ENCODE data around the gene DNAH11.

The DNAH11 gene

DNA sequence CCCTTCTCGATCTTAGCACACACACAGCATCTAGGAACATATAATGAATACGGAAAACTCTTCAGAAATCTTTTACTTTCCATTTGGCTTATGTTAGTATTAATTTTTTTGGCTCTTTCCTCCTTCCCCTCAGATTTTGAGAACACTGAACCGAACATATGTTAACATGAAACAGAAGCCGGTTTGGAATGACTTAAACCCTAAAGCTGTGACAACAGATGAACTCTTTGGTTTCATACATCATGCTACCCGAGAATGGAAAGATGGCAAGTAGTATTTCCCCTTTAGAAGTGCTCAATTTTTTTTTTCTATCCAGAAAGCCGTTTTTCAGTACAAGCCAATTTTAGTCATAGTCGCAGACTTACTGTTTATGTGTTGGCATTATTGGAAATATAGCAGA is 164.7 kb downstream of the DNAH11 start:
- ChIA-PET CTCF (no interaction called here), POLR2A (no interaction called here)
- TF ChIP-seq, protein P1, sequence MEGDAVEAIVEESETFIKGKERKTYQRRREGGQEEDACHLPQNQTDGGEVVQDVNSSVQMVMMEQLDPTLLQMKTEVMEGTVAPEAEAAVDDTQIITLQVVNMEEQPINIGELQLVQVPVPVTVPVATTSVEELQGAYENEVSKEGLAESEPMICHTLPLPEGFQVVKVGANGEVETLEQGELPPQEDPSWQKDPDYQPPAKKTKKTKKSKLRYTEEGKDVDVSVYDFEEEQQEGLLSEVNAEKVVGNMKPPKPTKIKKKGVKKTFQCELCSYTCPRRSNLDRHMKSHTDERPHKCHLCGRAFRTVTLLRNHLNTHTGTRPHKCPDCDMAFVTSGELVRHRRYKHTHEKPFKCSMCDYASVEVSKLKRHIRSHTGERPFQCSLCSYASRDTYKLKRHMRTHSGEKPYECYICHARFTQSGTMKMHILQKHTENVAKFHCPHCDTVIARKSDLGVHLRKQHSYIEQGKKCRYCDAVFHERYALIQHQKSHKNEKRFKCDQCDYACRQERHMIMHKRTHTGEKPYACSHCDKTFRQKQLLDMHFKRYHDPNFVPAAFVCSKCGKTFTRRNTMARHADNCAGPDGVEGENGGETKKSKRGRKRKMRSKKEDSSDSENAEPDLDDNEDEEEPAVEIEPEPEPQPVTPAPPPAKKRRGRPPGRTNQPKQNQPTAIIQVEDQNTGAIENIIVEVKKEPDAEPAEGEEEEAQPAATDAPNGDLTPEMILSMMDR (IDR thresholded peaks at IDR 0.05; ENCODE audit: insufficient read depth, low read length, missing control alignments), result no peak
- no peak overlapping the region for H3K4me3 ChIP-seq (ENCODE audit: low read depth, low read length)
- no peak for DNase-seq (ENCODE audit: low read depth, low spot score)

DNA sequence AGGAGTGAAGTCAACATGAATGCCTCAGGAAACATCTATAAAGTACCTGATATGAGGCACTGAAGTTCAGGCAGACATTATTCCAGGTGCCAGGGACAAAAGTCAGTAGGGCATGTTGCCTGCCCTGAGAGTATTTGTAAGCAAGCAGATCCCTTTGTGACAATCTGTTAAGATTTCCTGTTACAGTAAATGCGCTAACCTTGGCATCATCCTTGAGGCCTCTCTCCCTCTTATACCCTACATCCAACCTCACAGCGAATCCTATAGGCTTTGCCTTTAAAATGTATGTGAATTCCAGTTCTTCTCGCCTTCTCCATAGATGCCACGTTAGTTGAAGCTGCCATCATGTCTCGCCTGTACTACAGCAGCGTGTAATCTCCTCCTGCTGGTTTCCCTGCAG is 165.3 kb downstream of the DNAH11 start:
- TF ChIP-seq, protein P1 (IDR thresholded peaks at IDR 0.05; ENCODE audit: insufficient read depth, low read length, missing control alignments), result no peak
- no peak for DNase-seq (ENCODE audit: low read depth, low spot score)
- POLR2A ChIA-PET, result no interaction called here
- H3K4me3 ChIP-seq (ENCODE audit: low read depth, low read length), result no peak overlapping the region
- CTCF ChIA-PET, result no interaction called here

DNA sequence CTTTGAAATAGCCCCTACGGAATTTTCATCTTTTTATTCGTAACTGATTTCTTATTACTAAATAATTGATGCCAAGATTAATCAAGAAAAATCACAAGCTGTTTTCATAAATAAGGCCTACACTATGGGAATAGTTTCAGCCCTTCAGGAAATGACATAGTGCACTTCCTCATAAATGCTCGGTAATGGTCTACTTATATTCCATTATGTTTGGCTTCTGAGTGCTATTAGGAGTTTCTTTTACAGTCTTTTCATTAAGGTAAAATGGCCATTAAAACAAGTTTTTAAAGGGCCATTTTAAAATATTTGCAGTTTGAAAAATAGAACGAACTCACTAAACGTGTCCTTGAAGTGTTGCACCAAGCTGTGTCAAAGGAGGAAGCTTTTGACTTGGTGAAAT is 174.5 kb downstream of the DNAH11 start:
- CTCF ChIA-PET, result no interaction called here
- H3K4me3 ChIP-seq (ENCODE audit: low read depth, low read length), result no peak overlapping the region
- TF ChIP-seq, protein P1 (IDR thresholded peaks at IDR 0.05; ENCODE audit: insufficient read depth, low read length, missing control alignments), result no peak
- POLR2A ChIA-PET, result no interaction called here
- no peak for DNase-seq (ENCODE audit: low read depth, low spot score)

DNA sequence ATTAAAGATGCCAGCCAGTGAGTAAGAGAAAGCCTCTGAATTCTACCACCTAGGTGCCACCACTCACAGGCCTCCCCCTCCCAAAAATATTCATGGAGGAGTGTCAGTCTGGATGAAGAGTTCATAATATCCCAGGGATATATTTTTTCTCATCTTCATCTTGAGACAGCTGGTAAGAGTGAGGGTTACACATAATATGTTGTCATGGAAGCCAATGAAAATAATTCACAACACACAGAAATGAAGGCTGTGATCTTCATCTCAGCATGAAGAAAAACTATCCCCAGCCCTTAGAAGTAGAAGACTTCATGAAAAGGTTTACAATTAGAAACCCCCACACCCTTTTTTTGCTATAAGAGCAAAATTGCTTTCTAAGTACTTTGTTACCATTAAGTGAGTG is 175.6 kb downstream of the DNAH11 start:
- POLR2A ChIA-PET, result no interaction called here

DNA sequence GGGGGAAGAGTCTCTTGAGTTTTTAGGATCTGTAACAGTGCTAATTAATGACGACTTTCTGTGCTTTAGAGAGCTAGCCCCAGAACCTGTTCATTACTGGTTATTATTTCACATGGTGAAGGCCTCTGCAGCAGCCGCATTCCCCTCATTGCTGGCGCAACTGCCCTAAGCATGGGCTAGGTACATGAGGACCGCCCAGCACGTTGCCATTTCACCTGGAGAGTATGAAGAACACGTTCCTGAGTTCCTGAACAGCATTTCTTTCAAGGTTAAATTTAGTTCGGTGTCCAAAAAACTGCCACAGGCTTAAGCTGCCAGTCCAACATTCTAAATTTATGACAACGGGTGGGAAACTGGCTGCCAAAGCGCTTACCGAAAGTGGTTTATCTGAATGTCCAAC is 177.0 kb downstream of the DNAH11 start:
- ChIA-PET CTCF (no interaction called here), POLR2A (no interaction called here)
- TF ChIP-seq, protein P1 (IDR thresholded peaks at IDR 0.05; ENCODE audit: insufficient read depth, low read length, missing control alignments), result no peak
- H3K4me3 ChIP-seq (ENCODE audit: low read depth, low read length), result no peak overlapping the region
- no peak for DNase-seq (ENCODE audit: low read depth, low spot score)

More for the DNA sequence above, 175.6 kb downstream of the DNAH11 start:
- DNase-seq (ENCODE audit: low read depth, low spot score), result no peak
- H3K4me3 ChIP-seq (ENCODE audit: low read depth, low read length), result no peak overlapping the region
- CTCF ChIA-PET, result no interaction called here
- TF ChIP-seq, protein P1 (IDR thresholded peaks at IDR 0.05; ENCODE audit: insufficient read depth, low read length, missing control alignments), result no peak

DNA sequence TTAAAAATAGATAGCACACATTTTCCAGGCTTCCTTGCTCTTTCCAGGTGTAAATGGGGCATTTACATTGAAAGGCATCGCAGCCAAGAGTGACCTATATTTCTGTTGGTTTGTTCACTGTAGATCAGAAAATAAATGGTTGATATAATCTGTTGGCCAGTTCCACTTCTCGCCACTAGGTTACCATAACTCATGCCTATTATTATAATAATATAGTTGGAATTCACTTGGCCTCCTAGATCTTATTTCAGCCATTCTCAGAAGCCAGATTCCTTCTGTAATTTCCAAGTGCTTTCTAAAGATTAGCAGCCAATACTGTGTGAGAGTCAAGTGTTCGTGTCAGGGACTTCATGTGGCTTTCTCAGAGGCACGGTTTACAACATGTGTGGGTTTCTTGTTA is 179.5 kb downstream of the DNAH11 start:
- POLR2A ChIA-PET, result no interaction called here
- DNase-seq (ENCODE audit: low read depth, low spot score), result no peak
- TF ChIP-seq, protein P1 (IDR thresholded peaks at IDR 0.05; ENCODE audit: insufficient read depth, low read length, missing control alignments), result no peak
- CTCF ChIA-PET, result interaction anchor here (0.6 to 1.1 kb wide), 2 partner anchors 112 to 280 kb away, joined by 3 to 4 read pairs; no protein-coding TSS in a partner anchor
- no peak overlapping the region for H3K4me3 ChIP-seq (ENCODE audit: low read depth, low read length)
